Stimulated activated CD4-positive, alpha-beta T cell treated with anti-CD3 and anti-CD28 coated beads, Interleukin-2, amount 100 ng/mL, for 48 hours (primary cell): ENCODE measurements around the gene LTBP2.

Source experiments
- DNase-seq, 2 donors: peaks; one replicate each; pipeline ENCODE4 v3.0.0-alpha.2; 2020

Gene LTBP2

GRCh38 chr14:74637178-74637550, 25.1 kb upstream of the LTBP2 start:
- no peak for DNase-seq

GRCh38 chr14:74636424-74637177, 24.6 kb upstream of the LTBP2 start:
- no peak for DNase-seq

- DNase-seq, result no peak
Observed at GRCh38 chr14:74635847-74636246, 23.8 kb upstream of the LTBP2 start.

GRCh38 chr14:74634964-74635363, 22.9 kb upstream of the LTBP2 start:
- DNase-seq, result no peak

GRCh38 chr14:74634481-74634880, 22.4 kb upstream of the LTBP2 start:
- DNase-seq, result no peak

- no peak for DNase-seq
Observed at GRCh38 chr14:74630881-74631690, 19.0 kb upstream of the LTBP2 start.

GRCh38 chr14:74628418-74628817, 16.4 kb upstream of the LTBP2 start:
- no peak for DNase-seq

GRCh38 chr14:74627076-74627475, 15.0 kb upstream of the LTBP2 start:
- no peak for DNase-seq

GRCh38 chr14:74622257-74622656, 10.2 kb upstream of the LTBP2 start:
- no peak for DNase-seq

- no peak for DNase-seq
Observed at GRCh38 chr14:74621556-74621955, 9.5 kb upstream of the LTBP2 start.

- DNase-seq, result no peak
Observed at GRCh38 chr14:74620923-74621322, 8.9 kb upstream of the LTBP2 start.

- DNase-seq, result peak in 1 of 2 donors; percentile 38
Observed at GRCh38 chr14:74620497-74620921, 8.5 kb upstream of the LTBP2 start.

- DNase-seq, result no peak
Observed at GRCh38 chr14:74619672-74620131, 7.7 kb upstream of the LTBP2 start.

- DNase-seq, result peak; percentile 18 to 35
Observed at GRCh38 chr14:74618078-74618952, 6.3 kb upstream of the LTBP2 start.

GRCh38 chr14:74616996-74617700, 5.1 kb upstream of the LTBP2 start:
- DNase-seq, result no peak

- DNase-seq, result peak in 1 of 2 donors; percentile 12
Observed at GRCh38 chr14:74616507-74616906, 4.5 kb upstream of the LTBP2 start.

GRCh38 chr14:74615735-74616134, 3.7 kb upstream of the LTBP2 start:
- DNase-seq, result no peak

GRCh38 chr14:74614508-74615495, 2.8 kb upstream of the LTBP2 start:
- no peak for DNase-seq

GRCh38 chr14:74613211-74613914, 1.3 kb upstream of the LTBP2 start:
- no peak for DNase-seq

- peak; percentile 77 to 90 for DNase-seq
Observed at GRCh38 chr14:74612350-74613021, 449 bp upstream of the LTBP2 start.
